IPS-15b (cell line): ENCODE data around the gene ATG16L1.

ENCODE experiments used
- H3K27me3 ChIP-seq: one replicate; pipeline ENCODE4 v1.6.1; 2013; ENCODE audit warnings: low read length; ENCODE audit not compliant: control insufficient read depth, insufficient read depth
- H3K36me3 ChIP-seq: one replicate; pipeline ENCODE4 v1.6.1; 2013; ENCODE audit warnings: low read length; ENCODE audit not compliant: control insufficient read depth, insufficient read depth
- H3K4me1 ChIP-seq: one replicate; pipeline ENCODE4 v1.6.1; 2013; ENCODE audit warnings: mild to moderate bottlenecking, low read length; ENCODE audit not compliant: control insufficient read depth, insufficient read depth
- H3K4me3 ChIP-seq: one replicate; pipeline ENCODE4 v1.5.1; 2013; ENCODE audit warnings: low read depth, low read length
- H3K9ac ChIP-seq: one replicate; pipeline ENCODE4 v1.6.1; 2013; ENCODE audit warnings: low read depth, mild to moderate bottlenecking, low read length
- H3K9me3 ChIP-seq: one replicate; pipeline ENCODE4 v1.6.1; 2013; ENCODE audit warnings: mild to moderate bottlenecking, low read length; ENCODE audit not compliant: control insufficient read depth, insufficient read depth

The ATG16L1 gene

GRCh38 chr2:233341296-233341695 lies 89.8 kb downstream of the ATG16L1 start:
- H3K9ac ChIP-seq = no peak overlapping the region
- H3K27me3 ChIP-seq = peaks cover 7% of the 10 kb centered on the region
- H3K4me1 ChIP-seq = no peaks in the 10 kb centered on the region
- H3K36me3 ChIP-seq = no peaks in the 10 kb centered on the region
- H3K4me3 ChIP-seq = no peak overlapping the region
- no peaks in the 10 kb centered on the region for H3K9me3 ChIP-seq

- Histone ChIP-seq H3K4me3 (no peak overlapping the region), H3K36me3 (no peaks in the 10 kb centered on the region), H3K4me1 (no peaks in the 10 kb centered on the region), H3K9me3 (no peaks in the 10 kb centered on the region), H3K27me3 (peaks cover 5% of the 10 kb centered on the region), H3K9ac (no peak overlapping the region)
Observed at GRCh38 chr2:233342301-233342700, 90.8 kb downstream of the ATG16L1 start.

GRCh38 chr2:233343171-233343705 lies 91.8 kb downstream of the ATG16L1 start:
- Histone ChIP-seq H3K9me3 (no peaks in the 10 kb centered on the region), H3K4me1 (no peaks in the 10 kb centered on the region), H3K4me3 (no peak overlapping the region), H3K36me3 (no peaks in the 10 kb centered on the region), H3K9ac (no peak overlapping the region), H3K27me3 (peaks cover 5% of the 10 kb centered on the region)
